Measurements from ENCODE around the gene TMEM240. TPM values are rescaled to one million over a fixed set of nuclear protein-coding genes. Genes with fewer than 3 reads are reported as not detected.

Gene TMEM240
- total and polyA plus RNA-seq, 2 of the 8 experiments (the other 6 are each of a cell fraction or from before 2014, with no cell fraction given) = 3.6 to 5.7 TPM

GRCh38 chr1:1491601-1492000 lies 48.8 kb downstream of the TMEM240 start:
- 97% methylated on average over 10 of the region's 10 CpGs; no CpG with 5 or more reads in 1 of the 2 experiments for WGBS, 2 experiments (ENCODE audit: extremely low coverage in 1 of 2, insufficient coverage in 1 of 2, insufficient read length in 1 of 2, insufficient replicate concordance in 2 of 2, low coverage in 1 of 2, low lambda C conversion rate in 2 of 2, missing lambda C conversion rate in 1 of 2)
- Histone ChIP-seq H2AK5ac (ENCODE audit: low read depth, low read length) (no peak overlapping the region), H4K91ac (replicated peaks; ENCODE audit: insufficient read length, low read length) (no peak overlapping the region), H3K9me3 (ENCODE audit: insufficient read depth in 2 of 2, low read depth in 1 of 2, low read length in 1 of 2) (no peaks in the 10 kb centered on the region; a peak in 1 of 4 replicates), H3K36me3 (ENCODE audit: control insufficient read depth in 2 of 4, insufficient read depth in 4 of 4, low read length in 3 of 4) (peaks cover 6 to 50% (median 34%) of the 10 kb centered on the region in 4 experiments; a peak in 7 of 8 replicates), H2BK120ac (replicated peaks; ENCODE audit: low read depth, low read length) (no peak overlapping the region), H3K79me2 (ENCODE audit: control insufficient read depth in 1 of 2, insufficient read depth in 2 of 2, low read length in 2 of 2) (no peaks in the 10 kb centered on the region), H3K4ac (replicated peaks; ENCODE audit: insufficient read length, low read depth, low read length) (no peak overlapping the region), H3K79me1 (ENCODE audit: low read depth, low read length) (no peaks in the 10 kb centered on the region; the same call in 1 of the 2 replicates), H3K18ac (ENCODE audit: extremely low read depth, low read length) (no peak overlapping the region), H3K27ac (ENCODE audit: low read depth, low read length) (no peak overlapping the region), H2BK12ac (ENCODE audit: low read depth, low read length) (no peak overlapping the region), H2BK20ac (ENCODE audit: low read length) (no peak overlapping the region), H2AFZ (ENCODE audit: low read length) (no peak overlapping the region), H3K4me3 (ENCODE audit: extremely low read depth in 1 of 4, insufficient read depth in 2 of 4, low read depth in 3 of 4, low read length in 4 of 4) (no peak overlapping the region), H2BK15ac (ENCODE audit: low read length) (no peak overlapping the region), H3K9ac (replicated peaks in 1 of 4; ENCODE audit: extremely low read depth in 1 of 4, low read depth in 3 of 4, low read length in 3 of 4) (no peak overlapping the region), H3K23me2 (ENCODE audit: low read depth, low read length) (no peaks in the 10 kb centered on the region), H3K14ac (ENCODE audit: insufficient read length) (no peak overlapping the region), H3K56ac (replicated peaks; ENCODE audit: insufficient read length, low read depth, low read length) (no peak overlapping the region), H3K27me3 (replicated peaks in 1 of 4; ENCODE audit: control insufficient read depth in 3 of 4, extremely low read depth in 1 of 4, insufficient read depth in 3 of 4, low read length in 3 of 4) (no peaks in the 10 kb centered on the region), H3K4me1 (replicated peaks in 1 of 4; ENCODE audit: control insufficient read depth in 3 of 4, insufficient read depth in 4 of 4, low read length in 3 of 4) (no peaks in the 10 kb centered on the region), H4K5ac (ENCODE audit: insufficient read length, low read depth, low read length) (no peak overlapping the region), H2BK5ac (ENCODE audit: low read depth, low read length) (no peak overlapping the region), H4K8ac (ENCODE audit: extremely low read depth, insufficient read depth, low read length) (no peak overlapping the region), H4K20me1 (replicated peaks in 1 of 2; ENCODE audit: control insufficient read depth in 1 of 2, insufficient read depth in 2 of 2, low read length in 2 of 2) (peaks cover 0 to 1% of the 10 kb centered on the region in 2 experiments), H3K4me2 (ENCODE audit: insufficient read depth in 1 of 2, low read depth in 2 of 2, low read length in 2 of 2) (no peak overlapping the region), H3K23ac (ENCODE audit: insufficient read length) (no peak overlapping the region)
- TF ChIP-seq, protein P1, sequence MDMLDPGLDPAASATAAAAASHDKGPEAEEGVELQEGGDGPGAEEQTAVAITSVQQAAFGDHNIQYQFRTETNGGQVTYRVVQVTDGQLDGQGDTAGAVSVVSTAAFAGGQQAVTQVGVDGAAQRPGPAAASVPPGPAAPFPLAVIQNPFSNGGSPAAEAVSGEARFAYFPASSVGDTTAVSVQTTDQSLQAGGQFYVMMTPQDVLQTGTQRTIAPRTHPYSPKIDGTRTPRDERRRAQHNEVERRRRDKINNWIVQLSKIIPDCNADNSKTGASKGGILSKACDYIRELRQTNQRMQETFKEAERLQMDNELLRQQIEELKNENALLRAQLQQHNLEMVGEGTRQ (IDR thresholded peaks at IDR 0.05; ENCODE audit: low read length) = no peak
- TF ChIP-seq E2F6 (IDR thresholded peaks at IDR 0.05) = no peak
- TF ChIP-seq ATF2 (IDR thresholded peaks at IDR 0.05; ENCODE audit: low read length) = no peak
- ChIA-PET CTCF (ENCODE audit: partially characterized antibody) (interaction anchor here (1.2 to 1.8 kb wide), 3 partner anchors 9 to 51 kb away, joined by 3 to 10 read pairs (median 4); no protein-coding TSS in a partner anchor), POLR2A (ENCODE audit: partially characterized antibody) (interaction anchor here (1.1 to 2.1 kb wide), 3 partner anchors 9 to 13 kb away, joined by 4 to 7 read pairs (median 6); no protein-coding TSS in a partner anchor)
- no peak for DNase-seq (ENCODE audit: low read depth in 1 of 2, low spot score in 2 of 2)
- no peak for FAIRE-seq
